A549 (cell line): ENCODE measurements around the gene PSORS1C1. TPM values are rescaled to one million over a fixed set of nuclear protein-coding genes. Genes with fewer than 3 reads are reported as not detected.
"Not testable (repeated sequence)": the region's sequence is repeated elsewhere in the genome, so short reads cannot be mapped to it uniquely, and the experiment has no call there.

ENCODE experiments used
- ATAC-seq, 2 experiments: fragments of 200-7000 bp in 1 of 2; fragments of >200 bp in 1 of 2; cut with Nextera tagmentation in 1 of 2; cut with Tn5 transposase in 1 of 2; 3 replicates each; pipeline versions ENCODE4 v1.8.0 to v1.9.1; 2018 to 2020; ENCODE audit warnings: mild to moderate bottlenecking in 1 of 2, moderate library complexity in 1 of 2
- CTCF ChIA-PET: fragments of 300-600 bp; sonication (Branson Sonifier 250); formaldehyde crosslinking; extraction: SDS; loops from one replicate; lab custom pipeline; 2021; ENCODE audit warnings: antibody characterized with exemption, inconsistent platforms; lab: Yijun Ruan, JAX
- POLR2A ChIA-PET: fragments of 350-600 bp; formaldehyde crosslinking; extraction: SDS; loops from one replicate; lab custom pipeline; 2021; ENCODE audit warnings: antibody characterized with exemption, inconsistent platforms; lab: Yijun Ruan, JAX
- DNase-seq, 2 experiments: peaks; one replicate each; pipeline versions ENCODE4 v3.0.0 to v3.0.0-alpha.2; 2011 to 2016; ENCODE audit warnings: low read depth in 1 of 2, low spot score in 1 of 2
- FAIRE-seq: peaks from 2 replicates; lab custom pipeline; 2011; peaks lifted over from hg19 to GRCh38; lab: Jason Lieb, UNC
- H3K27ac ChIP-seq, 2 experiments: fragments of >200 bp; sonication (Bioruptor Twin); formaldehyde crosslinking; 3 replicates each; pipeline ENCODE4 v1.5.1; 2016 to 2017
- H3K4me1 ChIP-seq: fragments of >200 bp; sonication (Bioruptor Twin); formaldehyde crosslinking; 3 replicates; pipeline ENCODE4 v1.6.1; 2016
- H3K4me2 ChIP-seq: fragments of >200 bp; sonication (Bioruptor Twin); formaldehyde crosslinking; 3 replicates; pipeline ENCODE4 v1.6.1; 2016
- H3K4me3 ChIP-seq: fragments of >200 bp; sonication (Bioruptor Twin); formaldehyde crosslinking; 3 replicates; pipeline ENCODE4 v1.5.1; 2016
- H3K9me3 ChIP-seq: fragments of >200 bp; sonication (Bioruptor Twin); formaldehyde crosslinking; 3 replicates; pipeline ENCODE4 v1.6.1; 2016
- CEBPB ChIP-seq, 2 experiments: fragments of >200 bp in 1 of 2; sonication (Bioruptor Twin) in 1 of 2; formaldehyde crosslinking in 1 of 2; IDR thresholded peaks; 2 replicates each; pipeline ENCODE4 v1.6.1; 2012 to 2016
- EP300 ChIP-seq, 2 experiments: fragments of >200 bp; sonication (Bioruptor Twin); formaldehyde crosslinking; IDR thresholded peaks; 2 replicates in 1 of 2; 3 replicates in 1 of 2; pipeline ENCODE4 v1.6.1; 2016 to 2017
- HEYL ChIP-seq: fragments of 250-450 bp; sonication (Bioruptor Pico); IDR thresholded peaks from 2 replicates; pipeline ENCODE4 v1.8.0; 2021; ENCODE audit warnings: mild to moderate bottlenecking, moderate library complexity
- MAFK ChIP-seq: fragments of 450-650 bp; IDR thresholded peaks from 2 replicates; pipeline ENCODE4 v1.6.1; 2014; ENCODE audit not compliant: partially characterized antibody
- MAZ ChIP-seq: fragments of 150-350 bp; IDR thresholded peaks from 2 replicates; pipeline ENCODE4 v1.6.1; 2014; ENCODE audit warnings: antibody characterized with exemption, low read depth, low read length, borderline replicate concordance
- PBX3 ChIP-seq: IDR thresholded peaks from 2 replicates; pipeline ENCODE4 v1.6.1; 2012
- TP53 ChIP-seq: fragments of 250-450 bp; sonication (Bioruptor Pico); IDR thresholded peaks from 2 replicates; pipeline ENCODE4 v1.5.0; 2021; ENCODE audit warnings: mild to moderate bottlenecking, moderate library complexity
- ZC3H11A ChIP-seq: fragments of 450-650 bp; IDR thresholded peaks from 2 replicates; pipeline ENCODE4 v1.6.1; 2014; ENCODE audit warnings: antibody characterized with exemption, mild to moderate bottlenecking
- ZSCAN20 ChIP-seq: fragments of 250-450 bp; sonication (Bioruptor Pico); IDR thresholded peaks from 2 replicates; pipeline ENCODE4 v1.8.0; 2022; ENCODE audit warnings: mild to moderate bottlenecking, moderate library complexity
- WGBS: methylation state at CpG from one replicate; pipeline ENCODE4 v1.1.6; 2017; ENCODE audit errors: missing lambda C conversion rate; 5-methylcytosine and 5-hydroxymethylcytosine counted together
- polyA plus RNA-seq, 4 experiments: library from polyadenylated mRNA; depleted of rRNA in 3 of 4; stranded (reverse); fragments of >200 nt; fragmentation: RNase III in 1 of 4; extraction: RNeasy Plus Mini Kit Qiagen cat#74134 plus additional on column Dnase treatment in 1 of 4; gene quantifications; 2 replicates in 3 of 4; 3 replicates in 1 of 4; pipeline ENCODE4 v1.2.3, GENCODE V29; 2011 to 2017
- small RNA-seq, 6 experiments: library from RNA; depleted of rRNA; stranded (forward); fragments of <200 nt; gene quantifications; one replicate each; pipeline ENCODE3, GENCODE V24; 2012
- TF ChIP-seq, protein P1 (sequence below): IDR thresholded peaks from 2 replicates; pipeline ENCODE4 v1.6.1; 2012
- TF ChIP-seq, protein P2 (sequence below): fragments of >200 bp; sonication (Bioruptor Twin); formaldehyde crosslinking; IDR thresholded peaks from 2 replicates; pipeline ENCODE4 v1.6.1; 2016
- TF ChIP-seq, protein P3 (sequence below): fragments of 250-450 bp; sonication (Bioruptor Pico); IDR thresholded peaks from 2 replicates; pipeline ENCODE4 v1.5.0; 2021; ENCODE audit warnings: mild to moderate bottlenecking, moderate library complexity, borderline replicate concordance

The PSORS1C1 gene
- polyA plus RNA-seq, 2 of the 4 experiments (the other 2 are of a cell fraction): 2.3 to 4.3 TPM

- WGBS: 20% methylated on average over 4 of the region's 4 CpGs
- FAIRE-seq, DNase-seq, POLR2A ChIA-PET, ATAC-seq, H3K9me3 ChIP-seq, CTCF ChIA-PET: not testable (repeated sequence)
- peak overlapping the region; percentile 81 to 96 for H3K27ac ChIP-seq
- H3K4me2 ChIP-seq: peak overlapping the region; percentile 88
- peak overlapping the region; percentile 60 for H3K4me3 ChIP-seq
- H3K4me1 ChIP-seq: peaks cover 20% of the 10 kb centered on the region
Measured at GRCh38 chr6:31185695-31186051, 71.1 kb downstream of the PSORS1C1 start.

DNA sequence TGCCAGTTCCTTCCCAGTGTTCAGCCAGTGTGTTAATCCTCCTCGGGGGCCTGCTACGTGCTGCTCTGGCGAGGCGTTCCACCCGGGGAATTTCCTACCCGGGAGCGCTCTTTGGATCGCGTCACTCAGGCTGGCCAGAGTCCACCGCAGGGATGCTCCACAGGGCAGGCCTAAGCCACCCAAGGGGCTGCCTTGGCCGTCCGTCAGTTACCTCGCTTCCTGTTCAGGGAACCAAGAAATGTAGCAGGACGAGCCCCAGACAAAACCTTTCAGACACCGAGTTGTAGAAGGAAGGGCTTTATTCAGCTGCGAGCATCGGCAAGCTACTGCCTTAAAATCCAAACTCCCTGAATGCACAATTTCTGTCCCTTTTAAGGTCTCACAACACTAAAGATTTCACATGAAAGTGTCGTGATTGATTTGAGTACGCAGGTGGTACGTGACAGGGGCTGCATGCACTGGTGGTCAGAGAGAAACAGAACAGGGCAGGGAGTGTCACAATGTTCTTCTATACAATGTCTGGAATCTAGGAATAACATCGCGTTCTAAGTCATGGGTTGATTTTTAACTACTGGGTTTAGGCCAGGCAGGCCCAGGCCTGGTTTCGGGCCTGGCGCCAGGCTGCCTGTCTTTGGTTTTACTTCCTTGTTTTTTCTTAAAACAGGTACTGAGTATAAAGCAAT lies 71.6 kb downstream of the PSORS1C1 start:
- ChIA-PET CTCF (interaction anchor here (1.6 kb wide), 1 partner anchor 11 kb away, joined by 3 read pairs; no protein-coding TSS in a partner anchor), POLR2A (no interaction called here)
- 5% methylated on average over 11 of the region's 24 CpGs for WGBS
- peak; percentile 88 to 92 for ATAC-seq
- TF ChIP-seq CEBPB (IDR thresholded peaks at IDR 0.05): 0 out of 4 replicates have a peak, but pooled peaks of 1 of the 2 experiments have one; percentile 12
- TF ChIP-seq, protein P1, sequence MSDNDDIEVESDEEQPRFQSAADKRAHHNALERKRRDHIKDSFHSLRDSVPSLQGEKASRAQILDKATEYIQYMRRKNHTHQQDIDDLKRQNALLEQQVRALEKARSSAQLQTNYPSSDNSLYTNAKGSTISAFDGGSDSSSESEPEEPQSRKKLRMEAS: 0 out of 2 replicates have a peak, but pooled peaks have one; percentile 33
- no peak for TF ChIP-seq ZC3H11A
- FAIRE-seq: no peak
- peak in 1 of 2 experiments; percentile 82 for DNase-seq
- H3K27ac ChIP-seq: peak overlapping the region; percentile 81 to 96
- peak overlapping the region; percentile 88 for H3K4me2 ChIP-seq
- H3K9me3 ChIP-seq: no peaks in the 10 kb centered on the region
- H3K4me1 ChIP-seq: peaks cover 20% of the 10 kb centered on the region
- H3K4me3 ChIP-seq: peak overlapping the region; percentile 60

DNA sequence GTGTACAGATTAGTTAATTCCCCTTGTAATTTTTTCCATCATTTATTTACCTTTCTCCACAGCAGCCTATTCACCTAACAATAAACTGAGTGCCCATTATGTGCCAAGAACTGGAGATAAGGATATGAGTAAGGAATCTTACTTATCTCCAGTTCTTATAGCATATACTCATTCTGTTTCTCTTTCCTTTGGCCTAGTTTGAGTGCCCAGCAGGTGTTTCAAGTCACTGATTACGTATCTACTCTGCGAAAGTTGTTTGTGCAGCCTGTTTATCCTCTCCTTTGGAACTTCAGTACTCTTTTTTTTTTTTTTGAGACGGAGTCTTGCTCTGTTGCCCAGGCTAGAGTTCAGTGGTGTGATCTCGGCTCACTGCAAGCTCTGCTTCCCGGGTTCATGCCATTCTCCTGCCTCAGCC lies 73.2 kb downstream of the PSORS1C1 start:
- ChIA-PET POLR2A (no interaction called here), CTCF (interaction anchor here (1.4 to 1.6 kb wide), 2 partner anchors 8 to 9 kb away, joined by 3 read pairs; no protein-coding TSS in a partner anchor)
- no peak overlapping the region for H3K4me3 ChIP-seq
- 50% methylated on average over 5 of the region's 5 CpGs for WGBS
- H3K27ac ChIP-seq: peak overlapping the region; percentile 81 to 96; a peak in 4 of 6 replicates
- no peak for DNase-seq
- TF ChIP-seq HEYL: no peak
- TF ChIP-seq EP300 (IDR thresholded peaks at IDR 0.05): no peak
- no peak for TF ChIP-seq MAZ
- TF ChIP-seq TP53 (CRISPR knock-in tag): no peak
- no peak for TF ChIP-seq PBX3
- no peak for TF ChIP-seq MAFK
- TF ChIP-seq, protein P2, sequence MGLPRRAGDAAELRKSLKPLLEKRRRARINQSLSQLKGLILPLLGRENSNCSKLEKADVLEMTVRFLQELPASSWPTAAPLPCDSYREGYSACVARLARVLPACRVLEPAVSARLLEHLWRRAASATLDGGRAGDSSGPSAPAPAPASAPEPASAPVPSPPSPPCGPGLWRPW: no peak
- TF ChIP-seq ZC3H11A: no peak
- TF ChIP-seq, protein P3, sequence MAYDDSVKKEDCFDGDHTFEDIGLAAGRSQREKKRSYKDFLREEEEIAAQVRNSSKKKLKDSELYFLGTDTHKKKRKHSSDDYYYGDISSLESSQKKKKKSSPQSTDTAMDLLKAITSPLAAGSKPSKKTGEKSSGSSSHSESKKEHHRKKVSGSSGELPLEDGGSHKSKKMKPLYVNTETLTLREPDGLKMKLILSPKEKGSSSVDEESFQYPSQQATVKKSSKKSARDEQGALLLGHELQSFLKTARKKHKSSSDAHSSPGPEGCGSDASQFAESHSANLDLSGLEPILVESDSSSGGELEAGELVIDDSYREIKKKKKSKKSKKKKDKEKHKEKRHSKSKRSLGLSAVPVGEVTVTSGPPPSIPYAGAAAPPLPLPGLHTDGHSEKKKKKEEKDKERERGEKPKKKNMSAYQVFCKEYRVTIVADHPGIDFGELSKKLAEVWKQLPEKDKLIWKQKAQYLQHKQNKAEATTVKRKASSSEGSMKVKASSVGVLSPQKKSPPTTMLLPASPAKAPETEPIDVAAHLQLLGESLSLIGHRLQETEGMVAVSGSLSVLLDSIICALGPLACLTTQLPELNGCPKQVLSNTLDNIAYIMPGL (CRISPR knock-in tag): no peak
- TF ChIP-seq ZSCAN20: no peak
- TF ChIP-seq, all 56 proteins: peak for 0
- Histone ChIP-seq H3K9me3 (no peaks in the 10 kb centered on the region), H3K4me2 (no peak overlapping the region), H3K4me1 (peaks cover 20% of the 10 kb centered on the region)
- FAIRE-seq (no peak), ATAC-seq (no peak)

GRCh38 chr6:31189223-31189622 lies 74.6 kb downstream of the PSORS1C1 start:
- CTCF ChIA-PET: interaction anchor here (1.4 kb wide), 1 partner anchor 9 kb away, joined by 3 read pairs; no protein-coding TSS in a partner anchor
- not testable (repeated sequence) for FAIRE-seq, DNase-seq

More at GRCh38 chr6:31189223-31189622, 74.6 kb downstream of the PSORS1C1 start:
- WGBS: 87% methylated on average over 3 of the region's 3 CpGs
- H3K4me2 ChIP-seq, POLR2A ChIA-PET, H3K4me1 ChIP-seq, H3K4me3 ChIP-seq, H3K9me3 ChIP-seq, ATAC-seq: not testable (repeated sequence)
- H3K27ac ChIP-seq: peak overlapping the region in 1 of 2 experiments; percentile 21; a peak in 1 of 6 replicates

Small RNA genes within 50 kb of the gene (small RNA-seq; reads per million reads assigned to genes)
- gene POLR2LP1: 0 reads per million in 6 experiments
- 0 reads per million in 6 experiments for gene RNU6-1133P

Other genes with a start within 250 kb of the PSORS1C1 start
- 19.8 and 25.8 TPM in 2 replicates for gene DDR1, start 230.3 kb upstream of the PSORS1C1 start, polyA plus RNA-seq (2011; rRNA removed)
- 31.9 to 44.2 TPM (median 43.5 TPM) in 3 replicates for gene DDR1, start 230.3 kb upstream of the PSORS1C1 start, polyA plus RNA-seq (2017; fragmentation: RNase III; extraction: RNeasy Plus Mini Kit Qiagen cat#74134 plus additional on column Dnase treatment)
- gene GTF2H4, start 206.6 kb upstream of the PSORS1C1 start, polyA plus RNA-seq (2011; rRNA removed): 19.7 and 24.8 TPM in 2 replicates
- gene GTF2H4, start 206.6 kb upstream of the PSORS1C1 start, polyA plus RNA-seq (2017; fragmentation: RNase III; extraction: RNeasy Plus Mini Kit Qiagen cat#74134 plus additional on column Dnase treatment): 24.1 to 28.6 TPM (median 24.9 TPM) in 3 replicates
- 15.5 and 16.1 TPM in 2 replicates for gene VARS2, start 200.6 kb upstream of the PSORS1C1 start, polyA plus RNA-seq (2011; rRNA removed)
- 12.4 to 15.2 TPM (median 15.0 TPM) in 3 replicates for gene VARS2, start 200.6 kb upstream of the PSORS1C1 start, polyA plus RNA-seq (2017; fragmentation: RNase III; extraction: RNeasy Plus Mini Kit Qiagen cat#74134 plus additional on column Dnase treatment)
- not detected in 2 replicates for gene SFTA2, start 182.6 kb upstream of the PSORS1C1 start, polyA plus RNA-seq (2011; rRNA removed)
- not detected in 3 replicates for gene SFTA2, start 182.6 kb upstream of the PSORS1C1 start, polyA plus RNA-seq (2017; fragmentation: RNase III; extraction: RNeasy Plus Mini Kit Qiagen cat#74134 plus additional on column Dnase treatment)
- gene MUCL3, start 173.8 kb upstream of the PSORS1C1 start, polyA plus RNA-seq (2011; rRNA removed): 0.01 and 0.07 TPM in 2 replicates
- gene MUCL3, start 173.8 kb upstream of the PSORS1C1 start, polyA plus RNA-seq (2017; fragmentation: RNase III; extraction: RNeasy Plus Mini Kit Qiagen cat#74134 plus additional on column Dnase treatment): 0.03 to 0.08 TPM (median 0.04 TPM) in 3 replicates
- not detected in 2 replicates for gene MUC21, start 131.1 kb upstream of the PSORS1C1 start, polyA plus RNA-seq (2011; rRNA removed)
- gene MUC21, start 131.1 kb upstream of the PSORS1C1 start, polyA plus RNA-seq (2017; fragmentation: RNase III; extraction: RNeasy Plus Mini Kit Qiagen cat#74134 plus additional on column Dnase treatment): not detected in 3 replicates
- gene MUC22, start 104.3 kb upstream of the PSORS1C1 start, polyA plus RNA-seq (2011; rRNA removed): not detected in 2 replicates
- gene MUC22, start 104.3 kb upstream of the PSORS1C1 start, polyA plus RNA-seq (2017; fragmentation: RNase III; extraction: RNeasy Plus Mini Kit Qiagen cat#74134 plus additional on column Dnase treatment): not detected in 3 replicates
- not detected in 2 replicates for gene C6orf15, start 2.2 kb upstream of the PSORS1C1 start, polyA plus RNA-seq (2011; rRNA removed)
- not detected in 3 replicates for gene C6orf15, start 2.2 kb upstream of the PSORS1C1 start, polyA plus RNA-seq (2017; fragmentation: RNase III; extraction: RNeasy Plus Mini Kit Qiagen cat#74134 plus additional on column Dnase treatment)
- gene CDSN, start 5.6 kb downstream of the PSORS1C1 start, polyA plus RNA-seq (2011; rRNA removed): not detected in 2 replicates
- not detected in 3 replicates for gene CDSN, start 5.6 kb downstream of the PSORS1C1 start, polyA plus RNA-seq (2017; fragmentation: RNase III; extraction: RNeasy Plus Mini Kit Qiagen cat#74134 plus additional on column Dnase treatment)
- gene PSORS1C2, start 24.3 kb downstream of the PSORS1C1 start, polyA plus RNA-seq (2011; rRNA removed): not detected in 2 replicates
- gene PSORS1C2, start 24.3 kb downstream of the PSORS1C1 start, polyA plus RNA-seq (2017; fragmentation: RNase III; extraction: RNeasy Plus Mini Kit Qiagen cat#74134 plus additional on column Dnase treatment): 0.08 TPM in 1 of 3 replicates, not detected in the others
- gene CCHCR1, start 43.0 kb downstream of the PSORS1C1 start, polyA plus RNA-seq (2011; rRNA removed): 7.4 and 8.6 TPM in 2 replicates
- 15.2 to 15.3 TPM (median 15.3 TPM) in 3 replicates for gene CCHCR1, start 43.0 kb downstream of the PSORS1C1 start, polyA plus RNA-seq (2017; fragmentation: RNase III; extraction: RNeasy Plus Mini Kit Qiagen cat#74134 plus additional on column Dnase treatment)
- 6.4 and 7.4 TPM in 2 replicates for gene TCF19, start 43.8 kb downstream of the PSORS1C1 start, polyA plus RNA-seq (2011; rRNA removed)
- 10.1 to 11.2 TPM (median 10.8 TPM) in 3 replicates for gene TCF19, start 43.8 kb downstream of the PSORS1C1 start, polyA plus RNA-seq (2017; fragmentation: RNase III; extraction: RNeasy Plus Mini Kit Qiagen cat#74134 plus additional on column Dnase treatment)
- 2.7 and 3.9 TPM in 2 replicates for gene POU5F1, start 55.9 kb downstream of the PSORS1C1 start, polyA plus RNA-seq (2011; rRNA removed)
- 2.7 to 3.5 TPM (median 2.8 TPM) in 3 replicates for gene POU5F1, start 55.9 kb downstream of the PSORS1C1 start, polyA plus RNA-seq (2017; fragmentation: RNase III; extraction: RNeasy Plus Mini Kit Qiagen cat#74134 plus additional on column Dnase treatment)
- gene HLA-C, start 157.3 kb downstream of the PSORS1C1 start, polyA plus RNA-seq (2011; rRNA removed): 22.6 and 36.3 TPM in 2 replicates
- gene HLA-C, start 157.3 kb downstream of the PSORS1C1 start, polyA plus RNA-seq (2017; fragmentation: RNase III; extraction: RNeasy Plus Mini Kit Qiagen cat#74134 plus additional on column Dnase treatment): 35.7 to 42.1 TPM (median 40.9 TPM) in 3 replicates
- 9.4 and 9.7 TPM in 2 replicates for gene HLA-B, start 242.4 kb downstream of the PSORS1C1 start, polyA plus RNA-seq (2011; rRNA removed)
- gene HLA-B, start 242.4 kb downstream of the PSORS1C1 start, polyA plus RNA-seq (2017; fragmentation: RNase III; extraction: RNeasy Plus Mini Kit Qiagen cat#74134 plus additional on column Dnase treatment): 9.0 to 10.0 TPM (median 9.9 TPM) in 3 replicates